Measurements from ENCODE around the gene DHTKD1.
"Not testable (repeated sequence)": the region's sequence is repeated elsewhere in the genome, so short reads cannot be mapped to it uniquely, and the experiment has no call there.

Gene DHTKD1

DNA sequence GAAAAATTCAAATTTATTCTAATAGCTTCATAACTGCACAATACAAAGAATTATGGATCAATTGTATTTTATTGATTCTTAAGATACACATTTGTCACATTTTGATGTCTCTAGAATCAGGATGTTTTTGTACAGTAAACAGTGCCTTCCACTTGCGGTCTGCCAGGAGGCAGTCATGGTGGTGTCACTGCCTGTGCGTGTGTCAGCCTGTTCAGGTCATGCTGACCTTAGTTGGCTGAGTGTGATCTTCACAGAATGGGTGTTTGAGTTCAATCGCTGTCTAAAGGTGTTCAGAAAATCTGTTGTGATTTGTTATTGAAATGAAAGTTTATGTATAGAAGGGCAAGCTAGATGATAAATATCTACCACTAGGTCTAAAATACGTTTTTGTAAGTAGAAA is 81.4 kb downstream of the DHTKD1 start:
- no peak for DNase-seq

DNA sequence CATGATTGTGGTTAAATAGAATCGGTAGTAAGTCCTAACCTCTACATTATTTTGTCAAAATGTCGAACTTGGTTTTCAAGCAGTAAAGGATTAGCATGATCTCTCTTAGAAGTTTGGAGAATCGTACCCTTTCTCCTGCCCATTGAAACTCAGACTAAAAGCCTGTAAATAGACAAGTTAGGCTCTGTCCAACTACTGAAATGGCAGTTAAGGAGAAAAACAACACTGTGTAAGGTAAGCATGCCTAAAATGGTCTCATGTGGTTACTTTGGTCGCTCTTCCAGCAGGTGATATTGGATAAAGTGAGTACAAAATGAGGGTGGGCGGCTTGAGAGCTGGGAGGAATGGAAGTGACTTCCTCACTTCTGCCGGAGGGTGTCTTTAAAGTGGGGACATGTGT is 85.8 kb downstream of the DHTKD1 start:
- no peak for DNase-seq

DNA sequence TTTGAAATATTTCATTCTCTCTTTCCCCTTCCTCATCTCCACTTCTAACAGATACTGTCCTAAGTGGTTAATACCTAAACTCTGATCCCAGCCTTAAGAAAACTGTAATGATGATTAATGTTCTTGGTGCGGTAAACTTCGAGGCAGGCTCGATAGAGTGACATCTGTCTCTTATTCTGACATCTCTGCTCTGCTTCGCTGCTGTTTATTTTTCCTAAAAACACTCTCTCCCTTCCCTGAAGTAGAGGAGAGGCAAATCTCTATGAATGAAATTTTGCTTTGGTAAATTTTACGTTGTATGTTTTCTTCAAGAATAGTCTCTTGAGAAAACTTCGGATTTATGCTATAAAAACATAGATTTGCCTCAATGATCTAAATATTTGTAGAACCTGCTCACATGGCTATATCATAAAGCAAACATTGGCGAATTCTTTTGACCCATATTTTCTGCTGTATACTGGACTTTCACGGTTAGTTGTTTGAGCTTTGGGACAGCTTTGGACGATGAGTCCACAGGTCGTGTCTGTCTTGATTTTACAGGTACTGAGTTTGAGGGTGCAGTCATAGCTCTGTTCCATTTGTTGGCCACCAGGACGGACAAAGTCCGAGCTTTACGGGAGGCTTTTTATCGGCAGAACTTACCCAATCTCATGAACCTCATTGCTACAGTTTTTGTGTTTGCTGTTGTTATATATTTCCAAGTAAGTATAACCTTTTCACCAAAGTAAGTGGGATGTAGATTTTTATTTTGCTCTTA is 87.8 kb downstream of the DHTKD1 start:
- DNase-seq, result no peak

DNA sequence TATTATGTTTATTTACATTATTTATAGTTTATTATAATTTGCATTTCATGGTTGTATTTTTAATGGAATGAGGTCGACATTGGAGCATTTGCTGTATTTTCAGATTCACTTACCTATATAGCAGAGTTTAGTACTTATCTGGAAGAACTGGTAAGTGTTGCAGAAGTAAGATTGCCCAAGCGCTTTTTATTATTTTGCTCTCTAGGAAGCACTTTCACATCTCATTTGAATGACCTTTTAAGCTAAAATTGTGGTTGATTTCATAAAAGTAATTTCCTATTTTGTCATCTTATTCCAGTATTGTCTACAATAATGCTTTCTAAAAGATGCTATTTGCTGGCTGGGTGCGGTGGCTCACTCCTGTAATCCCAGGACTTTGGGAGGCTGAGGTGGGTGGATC is 89.4 kb downstream of the DHTKD1 start:
- DNase-seq, result no peak

DNA sequence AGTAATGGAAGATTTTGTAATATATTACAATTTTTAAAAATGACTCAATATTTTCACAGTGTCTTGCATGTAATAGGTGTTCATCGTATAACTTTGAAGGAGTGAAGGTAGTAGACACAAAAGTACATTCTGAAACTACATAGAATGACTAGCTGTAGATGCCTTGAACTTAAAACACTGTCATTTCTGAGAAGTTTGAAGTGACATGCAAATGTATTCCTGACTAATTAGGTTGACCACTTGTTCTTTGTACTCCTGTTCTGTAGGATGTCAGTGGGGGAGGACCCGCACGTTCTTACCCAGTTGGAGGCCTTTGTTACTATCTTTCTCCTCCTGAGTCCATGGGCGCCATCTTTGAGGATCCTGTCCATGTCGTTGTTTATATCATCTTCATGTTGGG is 91.9 kb downstream of the DHTKD1 start:
- DNase-seq, result no peak

DNA sequence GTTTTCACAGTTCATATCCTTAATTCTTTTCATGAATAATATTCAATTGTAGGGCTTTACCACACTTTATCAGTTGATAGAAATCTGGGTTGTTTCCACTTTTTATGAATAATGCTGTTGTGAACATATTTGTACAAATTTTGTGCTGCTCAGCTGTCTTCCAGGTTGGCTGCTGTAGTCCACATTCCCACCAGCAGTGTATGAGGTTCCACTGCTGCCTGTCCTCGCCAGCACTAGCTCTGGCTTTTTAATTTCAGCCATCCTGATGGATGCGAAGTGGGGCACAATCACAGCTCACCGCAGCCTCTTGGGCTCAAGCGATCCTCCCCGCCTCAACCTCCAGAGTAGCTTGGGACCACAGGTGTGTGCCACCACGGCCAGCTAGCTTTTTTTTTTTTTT is 94.2 kb downstream of the DHTKD1 start:
- no peak for DNase-seq

DNA sequence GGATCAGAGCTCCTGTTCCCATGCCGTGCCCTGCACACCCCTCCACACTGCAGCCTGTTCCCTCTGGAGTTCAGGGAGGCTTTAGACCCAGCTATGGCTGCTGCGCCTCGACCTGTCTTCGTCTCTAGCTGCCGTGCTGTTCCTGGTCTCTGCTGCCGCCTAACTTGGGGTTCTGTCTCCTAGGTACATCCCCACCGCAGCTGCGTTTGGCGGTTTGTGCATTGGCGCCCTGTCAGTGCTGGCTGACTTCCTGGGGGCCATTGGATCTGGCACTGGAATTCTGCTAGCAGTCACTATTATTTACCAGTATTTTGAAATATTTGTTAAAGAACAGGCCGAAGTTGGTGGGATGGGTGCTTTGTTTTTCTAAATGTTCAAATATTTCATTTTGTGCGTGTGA is 95.3 kb downstream of the DHTKD1 start:
- no peak for DNase-seq

DNA sequence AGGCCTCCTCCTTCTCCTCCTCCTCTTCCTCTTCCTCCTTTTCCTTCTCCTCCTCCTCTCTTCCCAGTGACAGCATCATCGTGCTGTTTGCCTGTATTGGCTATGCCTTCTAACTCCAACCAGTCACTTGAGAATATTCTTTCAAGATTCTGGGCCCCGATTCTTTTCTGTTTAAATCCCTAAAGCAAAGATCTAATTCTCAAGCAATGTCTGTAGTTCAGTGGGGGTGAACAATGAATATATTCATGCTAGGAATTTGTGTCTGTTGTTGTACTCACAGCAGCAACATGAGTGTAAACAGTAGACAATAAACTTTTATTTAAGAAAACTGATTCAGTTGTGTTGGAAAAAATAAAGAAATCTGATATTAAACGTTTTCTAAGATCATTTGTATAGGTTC is 96.3 kb downstream of the DHTKD1 start:
- no peak for DNase-seq

DNA sequence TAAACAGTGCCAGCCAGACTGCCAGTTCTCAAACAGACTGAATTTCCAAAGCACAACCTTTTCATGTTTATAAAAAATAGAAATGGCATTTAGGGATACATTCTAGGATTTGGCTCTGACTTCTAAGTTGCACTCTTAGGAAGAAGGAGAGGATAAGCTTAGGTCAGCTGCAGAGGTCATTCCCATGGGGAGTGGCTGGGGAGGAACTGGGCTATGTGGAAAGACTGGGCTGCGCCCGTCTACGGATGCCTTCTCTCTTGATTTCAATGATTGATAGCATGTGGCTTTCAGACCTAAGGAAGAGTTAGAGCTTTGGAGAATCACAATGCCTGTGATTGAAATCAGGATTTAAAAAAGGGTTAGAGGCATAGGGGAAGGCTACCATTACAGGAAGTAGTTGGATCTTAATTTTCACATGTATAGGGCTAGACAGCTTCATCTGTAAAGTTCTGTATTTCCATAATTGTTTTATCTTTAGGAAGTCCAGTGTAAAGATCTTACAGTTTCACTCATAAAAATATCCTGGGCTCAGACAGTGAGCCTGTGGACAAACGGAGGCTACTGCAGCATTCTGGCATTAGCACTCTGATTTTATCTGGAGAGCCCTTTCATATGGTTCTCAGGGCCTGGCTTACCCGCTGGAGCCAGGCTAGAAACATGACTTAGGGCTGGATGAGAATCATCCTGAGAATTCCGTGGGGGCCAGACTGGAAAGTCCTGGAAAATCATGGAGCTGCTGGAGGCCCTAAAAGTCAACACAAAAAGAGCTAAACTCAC is 97.4 kb downstream of the DHTKD1 start:
- DNase-seq, result no peak

DNA sequence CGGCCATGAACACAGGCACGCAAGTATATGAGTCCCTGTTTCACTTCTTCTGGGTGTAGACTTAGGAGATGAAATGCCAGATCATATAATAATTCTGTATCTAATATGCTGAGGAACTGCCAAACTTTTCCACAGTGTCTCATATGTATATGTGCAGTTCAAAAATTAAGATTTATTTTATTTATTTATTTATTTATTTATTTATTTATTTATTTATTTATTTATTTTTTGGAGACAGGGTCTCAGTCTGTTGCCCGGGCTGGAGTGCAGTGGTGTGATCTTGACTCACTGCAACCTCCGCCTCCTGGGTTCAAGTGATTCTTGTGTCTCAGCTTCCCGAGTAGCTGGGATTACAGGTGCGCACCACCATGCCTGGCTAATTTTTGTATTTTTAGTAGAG is 102.8 kb downstream of the DHTKD1 start:
- not testable (repeated sequence) for DNase-seq
